ENCODE results near the gene SHMT1.
A peak's percentile ranks its signal among the peaks of the same experiment; 100 is the strongest.

SHMT1 gene

GRCh38 chr17:18361837-18362697 is 1.3 kb downstream of the SHMT1 start:
- peaks cover 26% of the 10 kb centered on the region for H3K36me3 ChIP-seq (ENCODE audit: insufficient read depth, low read length)
- TF ChIP-seq, protein P1, sequence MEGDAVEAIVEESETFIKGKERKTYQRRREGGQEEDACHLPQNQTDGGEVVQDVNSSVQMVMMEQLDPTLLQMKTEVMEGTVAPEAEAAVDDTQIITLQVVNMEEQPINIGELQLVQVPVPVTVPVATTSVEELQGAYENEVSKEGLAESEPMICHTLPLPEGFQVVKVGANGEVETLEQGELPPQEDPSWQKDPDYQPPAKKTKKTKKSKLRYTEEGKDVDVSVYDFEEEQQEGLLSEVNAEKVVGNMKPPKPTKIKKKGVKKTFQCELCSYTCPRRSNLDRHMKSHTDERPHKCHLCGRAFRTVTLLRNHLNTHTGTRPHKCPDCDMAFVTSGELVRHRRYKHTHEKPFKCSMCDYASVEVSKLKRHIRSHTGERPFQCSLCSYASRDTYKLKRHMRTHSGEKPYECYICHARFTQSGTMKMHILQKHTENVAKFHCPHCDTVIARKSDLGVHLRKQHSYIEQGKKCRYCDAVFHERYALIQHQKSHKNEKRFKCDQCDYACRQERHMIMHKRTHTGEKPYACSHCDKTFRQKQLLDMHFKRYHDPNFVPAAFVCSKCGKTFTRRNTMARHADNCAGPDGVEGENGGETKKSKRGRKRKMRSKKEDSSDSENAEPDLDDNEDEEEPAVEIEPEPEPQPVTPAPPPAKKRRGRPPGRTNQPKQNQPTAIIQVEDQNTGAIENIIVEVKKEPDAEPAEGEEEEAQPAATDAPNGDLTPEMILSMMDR (IDR thresholded peaks at IDR 0.05; ENCODE audit: borderline replicate concordance, extremely low read depth, low read length, poor library complexity, severe bottlenecking), result no peak
- TF ChIP-seq EZH2 (IDR thresholded peaks at IDR 0.05; ENCODE audit: borderline replicate concordance, low read depth, low read length, severe bottlenecking), result no peak
- peak overlapping the region; percentile 75 for H3K9ac ChIP-seq (ENCODE audit: low read depth, low read length)
- H3K4me1 ChIP-seq (ENCODE audit: insufficient read depth, low read length), result peaks cover 22% of the 10 kb centered on the region
- no peak for ATAC-seq (ENCODE audit: insufficient read depth, low read depth)
- no peaks in the 10 kb centered on the region for H3K27me3 ChIP-seq (ENCODE audit: insufficient read depth, low read length, poor library complexity)
- peak overlapping the region; percentile 70 for H3K27ac ChIP-seq (ENCODE audit: low read length)
- peak overlapping the region; percentile 77 to 85 for H3K4me3 ChIP-seq (ENCODE audit: low read depth in 1 of 2, low read length in 2 of 2)
- peak overlapping the region; percentile 96 for H2AFZ ChIP-seq (ENCODE audit: low read depth, low read length)
- H4K20me1 ChIP-seq (ENCODE audit: insufficient read depth, low read length), result no peaks in the 10 kb centered on the region
- H3K79me2 ChIP-seq (ENCODE audit: insufficient read depth, low read length), result peaks cover 40% of the 10 kb centered on the region
- peak overlapping the region; percentile 99 for H3K4me2 ChIP-seq (ENCODE audit: insufficient read depth, low read length)
- no peaks in the 10 kb centered on the region for H3K9me3 ChIP-seq (ENCODE audit: insufficient read depth, low read length, severe bottlenecking)
- DNase-seq, result no peak

DNA sequence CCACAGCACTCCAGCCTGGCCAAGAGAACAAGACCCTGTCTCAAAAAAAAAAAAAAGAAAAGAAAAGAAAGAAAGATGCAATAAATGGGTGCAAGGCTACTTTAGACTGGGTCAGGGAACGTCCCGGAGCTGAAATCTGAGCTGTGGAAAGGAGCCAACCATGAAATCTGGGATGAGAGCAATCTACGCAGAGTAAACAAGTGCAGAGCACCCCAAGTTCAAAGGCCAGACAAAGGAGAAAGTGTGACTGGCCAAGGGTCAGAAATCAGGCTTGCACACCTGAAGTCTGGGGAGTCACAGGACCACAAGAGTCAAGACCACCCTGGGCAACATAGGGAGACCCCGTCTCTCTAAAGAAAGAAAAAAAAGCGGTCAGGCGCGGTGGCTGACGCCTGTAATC is 2.8 kb downstream of the SHMT1 start:
- H3K36me3 ChIP-seq (ENCODE audit: insufficient read depth, low read length), result peaks cover 34% of the 10 kb centered on the region
- H3K79me2 ChIP-seq (ENCODE audit: insufficient read depth, low read length), result peaks cover 44% of the 10 kb centered on the region
- peaks cover 22% of the 10 kb centered on the region for H3K4me1 ChIP-seq (ENCODE audit: insufficient read depth, low read length)
- DNase-seq (no peak), ATAC-seq (ENCODE audit: insufficient read depth, low read depth) (no peak)
- TF ChIP-seq, protein P1 (IDR thresholded peaks at IDR 0.05; ENCODE audit: borderline replicate concordance, extremely low read depth, low read length, poor library complexity, severe bottlenecking), result no peak
- TF ChIP-seq EZH2 (IDR thresholded peaks at IDR 0.05; ENCODE audit: borderline replicate concordance, low read depth, low read length, severe bottlenecking), result no peak
- H3K9me3 ChIP-seq (ENCODE audit: insufficient read depth, low read length, severe bottlenecking), result no peaks in the 10 kb centered on the region
- H4K20me1 ChIP-seq (ENCODE audit: insufficient read depth, low read length), result no peaks in the 10 kb centered on the region; the same call in 1 of the 2 replicates
- H3K9ac ChIP-seq (ENCODE audit: low read depth, low read length), result no peak overlapping the region
- H3K4me3 ChIP-seq (ENCODE audit: low read depth in 1 of 2, low read length in 2 of 2), result no peak overlapping the region
- H3K27ac ChIP-seq (ENCODE audit: low read length), result no peak overlapping the region
- no peak overlapping the region for H2AFZ ChIP-seq (ENCODE audit: low read depth, low read length)
- no peak overlapping the region for H3K4me2 ChIP-seq (ENCODE audit: insufficient read depth, low read length)
- no peaks in the 10 kb centered on the region for H3K27me3 ChIP-seq (ENCODE audit: insufficient read depth, low read length, poor library complexity)

- H3K4me1 ChIP-seq (ENCODE audit: insufficient read depth, low read length), result peaks cover 3% of the 10 kb centered on the region
- no peaks in the 10 kb centered on the region; the same call in 1 of the 2 replicates for H4K20me1 ChIP-seq (ENCODE audit: insufficient read depth, low read length)
- DNase-seq (no peak), ATAC-seq (ENCODE audit: insufficient read depth, low read depth) (no peak)
- no peak overlapping the region for H3K4me3 ChIP-seq (ENCODE audit: low read depth in 1 of 2, low read length in 2 of 2)
- H3K4me2 ChIP-seq (ENCODE audit: insufficient read depth, low read length), result no peak overlapping the region
- H3K36me3 ChIP-seq (ENCODE audit: insufficient read depth, low read length), result peaks cover 59% of the 10 kb centered on the region
- peaks cover 27% of the 10 kb centered on the region for H3K79me2 ChIP-seq (ENCODE audit: insufficient read depth, low read length)
- TF ChIP-seq, protein P1 (IDR thresholded peaks at IDR 0.05; ENCODE audit: borderline replicate concordance, extremely low read depth, low read length, poor library complexity, severe bottlenecking), result no peak
- no peak for TF ChIP-seq EZH2 (IDR thresholded peaks at IDR 0.05; ENCODE audit: borderline replicate concordance, low read depth, low read length, severe bottlenecking)
- H2AFZ ChIP-seq (ENCODE audit: low read depth, low read length), result no peak overlapping the region
- H3K27ac ChIP-seq (ENCODE audit: low read length), result no peak overlapping the region
- no peak overlapping the region for H3K9ac ChIP-seq (ENCODE audit: low read depth, low read length)
- no peaks in the 10 kb centered on the region for H3K9me3 ChIP-seq (ENCODE audit: insufficient read depth, low read length, severe bottlenecking)
- no peaks in the 10 kb centered on the region for H3K27me3 ChIP-seq (ENCODE audit: insufficient read depth, low read length, poor library complexity)
These were observed 6.7 kb downstream of the SHMT1 start for GRCh38 chr17:18356624-18357023.
